AG08396 (cell line): ENCODE results near the gene SRGAP3.
A peak's percentile ranks its signal among the peaks of the same experiment; 100 is the strongest.
"Not testable (repeated sequence)": the region's sequence is repeated elsewhere in the genome, so short reads cannot be mapped to it uniquely, and the experiment has no call there.

Experiments used
- DNase-seq: peaks from one replicate; pipeline ENCODE4 v3.0.0; 2012; ENCODE audit warnings: low spot score, mixed read lengths

SRGAP3 gene

DNA sequence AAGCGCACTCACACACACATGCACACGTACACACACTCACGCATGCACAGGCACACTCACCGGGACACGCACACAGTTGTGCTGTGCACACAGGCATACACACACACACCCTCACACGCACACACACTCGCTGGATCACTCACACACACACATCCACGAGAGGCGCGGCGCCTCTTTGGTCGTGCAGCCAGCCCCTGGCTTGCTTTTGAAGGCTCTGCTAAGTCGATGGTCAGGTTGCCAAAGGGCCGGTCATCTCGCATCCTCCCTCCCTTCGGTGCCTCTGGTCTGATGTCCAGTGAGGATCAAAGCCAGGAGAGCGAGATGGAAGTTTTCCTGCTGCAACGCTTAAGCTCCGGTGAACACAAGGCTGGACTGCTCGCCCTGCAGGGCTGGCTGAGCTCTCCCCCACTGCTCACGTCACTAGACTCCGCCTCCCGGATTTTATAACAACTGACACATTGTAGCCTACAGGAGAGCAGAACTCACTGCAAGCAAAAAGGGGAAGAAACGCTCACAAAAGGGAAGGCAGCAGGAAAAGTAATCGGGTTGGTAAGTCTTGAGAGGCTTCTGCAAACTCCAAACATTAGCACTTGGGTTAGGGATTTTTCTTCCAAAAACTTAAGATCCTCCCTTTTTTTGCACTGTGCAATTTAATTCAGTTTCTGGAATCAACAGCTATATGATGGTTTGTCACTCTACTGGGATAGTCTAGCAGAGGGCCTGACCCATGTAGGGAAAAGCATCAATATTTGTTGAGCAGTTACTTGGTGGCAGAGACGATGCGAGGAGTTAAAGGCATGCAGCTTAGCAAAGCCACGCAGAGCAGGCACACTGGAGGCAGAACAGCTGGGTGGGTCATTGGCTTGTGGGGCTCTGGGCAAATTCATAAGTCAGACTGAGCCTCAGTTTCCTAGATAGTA is at the start of gene SRGAP3:
Gene SRGAP3, minus strand, starts transcription at position 374 of the 920 bp plus-strand sequence. CDS start 695 bp downstream, outside the sequence.
- peak; percentile 89 for DNase-seq

DNA sequence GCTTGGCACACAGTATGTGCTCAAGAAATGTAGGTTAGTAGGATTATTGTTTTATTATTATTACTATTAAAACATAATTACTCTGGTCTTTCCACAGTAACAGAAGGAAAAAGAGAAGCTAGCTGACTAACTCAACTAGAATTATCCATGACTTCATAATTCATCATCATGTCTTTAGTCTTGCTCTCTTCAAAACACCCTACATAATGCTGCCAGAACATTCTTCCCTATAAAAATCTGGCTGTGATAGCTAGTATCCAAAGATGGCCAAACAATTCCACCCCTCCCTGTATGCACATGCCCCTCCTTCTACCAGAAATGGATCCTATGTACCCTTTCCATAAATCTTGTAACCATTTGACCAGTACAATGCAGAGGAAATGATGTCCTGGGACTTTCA is 48.8 kb upstream of the SRGAP3 start:
- DNase-seq, result peak; percentile 12

DNA sequence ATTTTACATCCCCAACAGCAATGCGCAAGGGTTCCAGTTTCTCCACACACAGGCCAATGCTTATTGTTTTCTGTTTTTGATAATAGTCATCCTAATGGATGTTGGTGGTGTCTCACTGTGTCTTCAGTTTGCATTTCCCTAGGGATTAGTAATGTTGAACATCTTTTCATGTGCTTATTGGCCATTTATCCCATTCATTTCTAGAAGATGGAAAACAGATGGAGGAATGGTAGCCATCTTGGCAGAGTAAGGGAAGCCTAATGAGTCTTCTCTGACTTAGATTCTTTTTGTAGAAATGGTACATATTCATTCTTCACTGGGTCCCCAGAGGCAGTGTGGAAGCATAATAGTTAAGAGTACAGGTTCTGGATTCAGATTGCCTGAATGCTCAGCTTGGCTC is 46.8 kb upstream of the SRGAP3 start:
- no peak for DNase-seq

DNA sequence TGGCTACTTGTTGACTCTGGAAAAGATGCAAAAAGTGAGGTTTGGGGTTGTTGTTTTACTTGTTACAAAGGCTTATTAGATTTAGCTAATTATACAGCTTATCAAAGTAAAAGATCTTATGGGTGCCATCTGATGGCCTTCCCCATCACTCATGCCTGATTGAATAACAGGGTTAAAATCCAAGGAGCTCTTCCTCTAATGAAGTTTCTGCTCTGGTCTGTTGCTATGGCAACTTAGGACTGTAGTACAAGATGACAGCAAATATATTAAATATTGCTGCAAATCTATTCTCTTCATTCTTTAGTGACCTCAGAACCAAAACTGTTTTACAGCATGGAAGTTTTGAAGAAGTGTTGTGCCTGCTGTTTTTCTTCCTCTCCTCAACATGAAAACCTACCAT is 45.6 kb upstream of the SRGAP3 start:
- no peak for DNase-seq

DNA sequence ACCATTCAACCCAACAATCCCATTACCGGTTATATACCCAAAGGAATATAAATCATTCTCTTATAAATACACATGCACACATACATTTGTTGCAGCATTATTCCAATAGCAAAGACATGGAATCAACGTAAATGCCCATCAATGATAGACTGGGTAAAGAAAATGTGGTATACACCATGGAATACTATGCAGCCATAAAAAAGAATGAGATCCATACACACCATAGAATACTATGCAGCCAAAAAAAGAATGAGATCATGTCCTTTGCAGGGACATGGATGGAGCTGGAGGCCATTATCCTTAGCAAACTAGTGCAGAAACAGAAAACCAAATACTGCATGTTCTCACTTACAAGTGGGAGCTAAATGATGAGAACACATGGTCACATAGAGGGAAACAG is 44.5 kb upstream of the SRGAP3 start:
- DNase-seq, result not testable (repeated sequence)

DNA sequence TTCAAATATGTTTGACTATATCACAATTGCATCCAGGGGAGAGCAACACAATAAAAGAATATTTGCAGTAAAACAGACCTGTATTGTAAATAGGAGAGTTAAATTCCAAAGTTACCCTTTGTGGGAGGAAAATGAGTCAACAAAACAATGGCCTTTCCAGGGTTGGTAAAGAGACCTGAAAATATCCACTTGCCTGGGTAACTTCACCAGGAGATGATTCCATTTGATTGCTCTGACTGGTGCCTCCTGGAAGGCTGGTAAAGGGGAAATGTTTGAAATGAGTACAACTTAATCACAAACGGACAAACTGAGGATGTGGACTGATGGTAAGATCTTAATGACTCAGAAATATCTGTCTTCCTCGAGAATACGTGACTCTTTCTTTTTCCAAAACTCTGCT is 43.6 kb upstream of the SRGAP3 start:
- no peak for DNase-seq

DNA sequence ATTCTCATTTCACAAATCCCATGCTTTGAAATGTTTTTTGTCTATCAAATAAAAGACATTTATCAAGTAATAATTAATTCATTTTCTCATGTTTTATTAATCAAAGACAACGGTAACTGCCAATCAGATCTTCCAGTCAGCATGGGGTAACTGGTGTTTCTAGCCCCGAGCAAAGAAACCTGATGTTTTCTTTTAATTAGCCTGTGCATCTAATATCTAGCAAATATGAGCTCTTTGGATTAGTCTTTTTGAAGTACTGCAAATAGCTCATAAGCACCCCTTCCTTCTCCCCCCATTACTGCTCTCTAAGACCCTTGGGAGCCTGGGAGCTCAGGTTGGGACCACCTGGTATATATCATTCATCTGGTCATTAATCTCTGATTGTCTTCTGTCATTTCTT is 43.1 kb upstream of the SRGAP3 start:
- DNase-seq, result no peak

DNA sequence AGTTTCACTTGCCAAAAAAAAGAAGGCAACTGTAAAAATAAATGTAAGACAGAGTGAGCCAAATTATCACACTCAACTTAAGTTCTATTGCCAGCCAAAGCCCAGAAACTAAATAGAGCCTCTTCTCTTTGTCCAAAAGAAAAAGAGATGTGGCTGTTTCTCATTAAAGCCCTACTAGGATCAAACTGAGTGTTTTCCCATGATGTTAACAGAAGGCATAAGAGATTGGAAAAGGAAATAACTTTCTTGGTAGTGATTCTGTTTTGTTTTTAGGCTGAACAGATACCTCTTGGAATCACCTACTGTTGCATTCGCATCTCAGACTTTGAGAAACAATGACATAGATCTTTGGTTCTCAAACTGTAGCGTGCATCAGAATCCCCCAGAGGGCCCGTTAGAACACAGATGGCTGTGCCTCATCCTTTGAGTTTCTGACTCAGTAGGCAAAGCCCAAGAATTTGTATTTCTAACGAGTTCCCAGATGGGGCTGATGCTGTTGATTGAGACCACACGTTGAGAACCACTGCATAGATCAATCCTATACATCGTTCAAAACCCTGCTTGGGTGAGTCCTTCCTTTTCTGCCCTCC is 42.5 kb upstream of the SRGAP3 start:
- DNase-seq, result no peak

DNA sequence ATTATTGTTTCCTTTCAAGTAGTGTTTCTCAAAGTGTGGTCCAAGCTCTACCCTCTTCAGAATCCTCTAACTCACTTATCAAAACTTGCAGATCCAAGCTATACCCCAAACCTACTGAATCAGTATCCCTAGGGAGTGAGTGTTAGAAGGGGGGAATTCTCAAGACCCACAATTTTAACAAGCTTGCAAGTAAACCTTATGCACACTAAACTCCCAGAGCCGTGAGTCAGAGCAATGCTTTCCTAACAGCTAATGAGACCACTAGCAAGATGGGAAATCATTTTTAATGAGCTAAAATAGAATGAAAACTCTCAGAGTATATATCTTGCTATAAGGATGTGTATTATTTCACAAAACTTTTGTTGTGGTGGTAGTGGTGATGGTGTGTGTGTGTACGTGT is 41.1 kb upstream of the SRGAP3 start:
- no peak for DNase-seq

DNA sequence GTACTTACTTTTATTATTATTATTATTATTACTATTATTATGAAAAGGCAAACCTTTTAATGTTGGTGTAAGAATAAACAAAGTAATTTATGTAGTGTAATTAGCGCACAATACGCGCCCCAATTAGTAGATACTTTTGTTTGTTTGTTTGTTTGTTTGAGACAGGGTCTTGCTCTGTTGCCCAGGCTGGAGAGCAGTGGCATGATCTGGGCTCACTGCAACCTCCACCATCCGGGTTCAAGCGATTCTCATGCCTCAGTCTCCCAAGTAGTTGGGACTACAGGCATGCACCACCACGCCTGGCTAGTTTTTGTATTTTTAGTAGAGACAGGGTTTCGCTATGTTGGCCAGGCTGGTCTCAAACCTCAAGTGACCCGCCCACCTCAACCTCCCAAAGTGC is 32.1 kb upstream of the SRGAP3 start:
- DNase-seq, result not testable (repeated sequence)

DNA sequence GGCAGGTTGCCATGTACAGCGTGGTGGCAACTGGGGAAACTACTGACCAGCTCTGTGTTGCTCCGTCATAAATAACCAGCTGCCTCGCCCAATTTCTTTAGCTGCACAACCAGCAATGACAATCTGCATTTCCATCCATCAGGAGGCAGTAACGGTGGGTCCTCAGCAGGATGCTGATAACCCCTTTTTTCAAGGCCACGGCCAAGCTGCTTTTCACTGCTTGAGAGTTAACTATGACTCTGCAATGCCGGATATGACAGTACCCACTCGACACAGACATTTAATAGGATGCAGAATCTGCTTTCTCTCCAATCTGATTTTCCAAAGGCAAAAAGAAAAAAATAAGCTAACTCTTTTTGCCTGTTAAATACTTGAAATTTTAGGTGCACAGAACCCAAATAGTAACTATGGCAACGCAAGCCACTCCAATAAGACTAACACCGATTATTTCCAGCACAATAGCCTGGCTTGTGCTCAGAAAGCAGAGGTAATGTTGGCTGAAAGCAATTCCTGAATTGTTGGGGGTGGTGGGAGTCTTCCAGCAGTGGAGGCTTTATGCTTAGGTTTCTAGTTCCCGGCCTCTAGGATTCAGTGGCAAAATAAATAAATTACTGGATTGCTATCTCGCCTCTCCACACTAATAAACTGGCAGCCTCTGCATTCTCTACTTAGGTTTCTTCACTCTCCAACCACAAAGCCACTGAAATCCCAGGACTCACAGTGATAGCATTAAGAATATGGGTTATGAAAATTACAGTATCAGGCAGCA is 31.2 kb upstream of the SRGAP3 start:
- DNase-seq, result no peak

DNA sequence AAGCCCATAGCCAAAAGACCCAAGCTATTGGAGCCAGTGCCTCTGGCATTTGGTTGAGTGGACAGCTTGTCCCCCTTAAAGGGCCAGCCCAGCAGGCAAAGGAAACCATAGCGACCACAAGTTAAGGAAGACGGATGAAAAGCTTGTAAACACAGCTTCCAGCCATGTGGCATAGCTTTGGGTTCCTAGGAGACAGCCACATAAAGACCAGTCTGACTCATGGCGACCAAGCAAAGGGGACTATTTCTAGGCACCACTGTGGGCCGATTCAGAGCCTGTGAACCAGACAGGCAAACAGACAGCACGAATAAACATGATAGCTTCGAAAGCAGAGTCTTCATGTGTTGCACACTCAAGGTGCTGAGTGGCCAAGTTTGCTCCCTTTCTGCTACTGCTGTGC is 30.5 kb upstream of the SRGAP3 start:
- DNase-seq, result peak; percentile 13

DNA sequence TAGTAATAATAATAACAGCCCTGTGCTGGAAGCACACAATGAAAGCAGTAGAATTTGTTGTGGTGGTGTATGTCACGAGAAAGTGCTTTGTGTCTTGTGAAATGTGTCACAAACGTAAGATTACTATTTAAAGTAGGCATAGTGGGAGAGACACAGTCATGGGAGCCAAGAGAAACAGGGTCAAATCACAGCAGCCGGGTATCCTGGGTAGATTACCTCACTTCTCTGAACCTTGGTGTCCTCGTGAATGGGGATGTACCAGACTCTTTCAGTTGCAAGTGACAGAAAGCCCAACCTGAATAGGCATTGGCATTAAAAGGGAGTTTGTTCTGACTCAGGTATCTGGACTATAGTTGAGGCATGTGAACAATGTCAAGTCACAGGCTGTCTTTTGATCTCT is 29.1 kb upstream of the SRGAP3 start:
- no peak for DNase-seq

DNA sequence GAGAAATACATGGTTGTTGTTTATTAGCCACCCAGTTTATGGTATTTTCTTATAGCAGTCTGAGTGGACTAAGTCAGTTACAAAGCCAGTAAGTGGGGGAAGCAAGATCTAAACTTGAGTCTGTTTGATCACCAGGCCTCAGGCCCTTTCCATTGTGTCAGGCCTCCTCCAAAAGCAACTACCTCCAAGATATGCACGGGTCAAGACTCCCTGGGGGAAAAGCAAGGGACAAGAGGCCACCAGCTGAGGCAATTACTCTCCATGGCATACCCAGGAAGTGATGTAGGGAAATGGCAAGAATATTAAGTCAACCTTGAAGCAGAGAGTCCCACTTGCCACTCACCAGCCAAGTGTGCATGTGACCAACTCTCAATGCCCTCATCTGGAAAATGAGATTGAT is 28.6 kb upstream of the SRGAP3 start:
- DNase-seq, result no peak

DNA sequence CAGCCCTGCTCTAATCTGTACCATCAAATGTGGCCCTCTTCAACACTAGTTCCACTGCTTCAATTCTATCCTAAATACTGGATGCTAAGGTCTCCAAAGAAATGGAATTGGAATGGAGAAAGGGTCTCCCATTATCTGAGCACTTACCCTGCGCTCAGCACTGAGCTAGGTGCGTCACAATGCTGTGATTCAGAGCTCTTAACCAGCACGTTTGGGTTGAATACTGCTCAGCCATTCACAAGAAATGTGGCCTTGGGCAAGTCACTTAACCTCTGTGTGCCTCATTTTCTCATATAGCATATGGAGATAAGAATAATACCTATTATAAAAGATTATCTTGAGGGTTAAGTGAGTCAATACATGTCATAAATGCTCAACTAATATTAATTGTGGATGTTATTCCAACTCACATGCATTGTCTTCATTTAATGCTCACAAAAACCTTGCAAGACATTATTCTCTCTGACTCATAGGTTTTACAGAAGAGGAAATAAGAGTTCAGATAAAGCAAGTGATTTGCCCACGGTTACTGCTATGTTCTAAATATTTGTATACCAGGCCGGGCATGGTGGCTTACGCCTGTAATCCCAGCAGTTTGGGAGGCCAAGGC is 27.4 kb upstream of the SRGAP3 start:
- DNase-seq, result no peak

DNA sequence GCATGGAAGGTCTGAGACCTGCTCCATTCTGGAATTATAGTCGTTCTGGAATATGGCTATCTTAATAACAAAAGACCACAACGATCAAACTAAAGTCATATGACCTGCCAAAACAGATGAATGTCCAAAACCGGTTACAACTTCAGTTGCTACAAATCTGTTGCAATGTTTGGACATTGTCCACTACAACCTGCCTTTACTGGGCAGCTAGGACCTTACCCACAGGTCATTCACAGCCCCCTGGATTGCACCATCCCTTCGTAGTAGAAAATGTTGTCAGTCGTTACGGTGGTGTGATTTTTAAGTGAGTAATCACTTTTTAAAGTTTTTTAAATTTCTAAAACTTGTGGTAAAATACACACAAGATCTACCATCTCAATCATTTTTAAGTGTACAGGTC is 22.5 kb upstream of the SRGAP3 start:
- no peak for DNase-seq

DNA sequence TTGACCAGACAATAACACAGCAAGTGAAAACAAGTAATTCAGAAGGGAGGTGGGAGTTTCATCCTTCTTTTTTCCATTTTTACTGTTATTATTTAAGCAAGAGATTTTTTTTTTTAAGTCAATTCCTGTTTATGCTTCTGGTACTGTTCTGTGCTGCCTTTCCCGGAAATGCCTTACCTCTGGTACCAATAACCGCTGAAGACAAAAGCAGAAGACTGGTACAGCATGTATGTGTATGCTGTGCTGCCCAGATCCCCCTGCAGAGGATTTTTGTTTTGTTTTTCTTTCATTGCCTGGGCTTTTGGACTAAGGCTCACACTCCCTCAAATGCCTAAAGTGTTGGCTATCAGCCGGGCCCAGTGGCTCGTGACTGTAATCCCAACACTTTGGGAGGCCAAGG is 21.3 kb upstream of the SRGAP3 start:
- no peak for DNase-seq

DNA sequence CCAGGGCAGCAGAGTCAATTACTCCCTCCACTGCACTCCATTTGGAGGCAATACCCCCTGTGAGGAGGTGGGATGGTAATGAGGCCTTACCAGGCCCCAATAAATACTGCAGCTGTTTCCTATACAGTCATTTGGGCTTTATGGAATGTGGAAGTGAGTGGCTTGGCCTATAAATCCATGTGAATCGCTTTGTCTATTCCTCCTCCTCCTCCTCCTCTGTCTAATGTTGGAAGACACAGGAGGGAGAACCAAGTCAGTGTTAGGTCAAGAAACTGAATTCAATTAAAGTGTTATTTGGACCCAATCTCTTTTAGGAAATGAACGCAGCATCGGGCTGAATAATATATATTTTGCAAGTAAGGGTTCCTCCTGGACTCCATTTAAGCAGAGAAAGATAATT is 17.3 kb upstream of the SRGAP3 start:
- no peak for DNase-seq

DNA sequence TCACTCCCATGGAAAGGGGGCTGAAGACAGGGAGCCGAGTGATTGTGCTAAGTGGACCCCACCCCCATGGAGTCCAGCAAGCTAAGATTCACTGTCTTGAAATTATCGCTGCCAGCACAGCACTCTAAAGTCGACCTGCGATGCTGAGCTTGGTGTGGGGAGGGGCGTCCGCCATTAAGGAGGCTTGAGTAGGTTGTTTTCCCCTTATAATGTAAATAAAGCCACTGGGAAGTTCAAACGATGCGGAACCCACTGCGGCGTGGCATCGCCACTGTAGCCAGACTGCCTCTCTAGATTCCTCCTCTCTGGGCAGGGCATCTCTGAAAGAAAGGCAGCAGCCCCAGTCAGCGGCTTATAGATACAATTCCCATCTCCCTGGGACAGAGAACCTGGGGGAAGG is 10.9 kb upstream of the SRGAP3 start:
- no peak for DNase-seq

DNA sequence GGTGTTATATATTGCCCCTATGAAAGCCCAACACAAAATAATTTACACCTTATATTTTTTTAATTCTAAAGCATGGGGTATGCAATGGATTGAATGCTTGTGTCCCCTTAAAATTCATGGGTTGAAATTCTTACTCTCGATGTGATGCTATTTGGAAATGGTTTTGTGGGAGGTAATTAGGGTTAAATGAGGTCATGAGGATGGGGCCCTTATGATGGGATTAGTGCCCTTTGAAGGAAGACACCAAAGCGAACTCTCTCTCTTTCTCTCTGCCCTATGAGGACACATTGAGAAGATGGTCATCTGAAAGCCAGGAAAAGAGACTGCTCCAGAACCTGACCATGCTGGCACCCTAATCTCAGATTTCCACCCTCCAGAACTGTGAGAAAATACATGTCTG is 7.6 kb upstream of the SRGAP3 start:
- DNase-seq, result no peak

DNA sequence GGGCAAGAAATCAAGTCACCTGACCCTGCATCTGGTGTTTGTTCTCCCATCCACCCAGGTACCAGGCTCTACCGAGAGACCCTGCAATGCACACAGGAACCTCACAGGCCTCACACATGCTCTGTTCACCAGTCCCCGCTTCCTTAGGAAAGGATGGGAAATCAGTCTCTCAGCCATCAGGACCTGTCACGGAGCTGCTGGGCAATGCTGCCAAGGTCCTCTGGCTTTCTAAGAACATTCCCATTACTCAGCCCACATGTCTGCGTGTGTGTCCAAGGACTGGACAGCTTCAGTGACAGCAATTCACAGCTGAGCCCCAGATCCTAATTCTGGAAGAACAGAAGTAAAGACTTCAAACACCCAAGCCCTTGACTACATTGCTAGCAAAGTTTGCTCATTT is 6.5 kb upstream of the SRGAP3 start:
- no peak for DNase-seq

DNA sequence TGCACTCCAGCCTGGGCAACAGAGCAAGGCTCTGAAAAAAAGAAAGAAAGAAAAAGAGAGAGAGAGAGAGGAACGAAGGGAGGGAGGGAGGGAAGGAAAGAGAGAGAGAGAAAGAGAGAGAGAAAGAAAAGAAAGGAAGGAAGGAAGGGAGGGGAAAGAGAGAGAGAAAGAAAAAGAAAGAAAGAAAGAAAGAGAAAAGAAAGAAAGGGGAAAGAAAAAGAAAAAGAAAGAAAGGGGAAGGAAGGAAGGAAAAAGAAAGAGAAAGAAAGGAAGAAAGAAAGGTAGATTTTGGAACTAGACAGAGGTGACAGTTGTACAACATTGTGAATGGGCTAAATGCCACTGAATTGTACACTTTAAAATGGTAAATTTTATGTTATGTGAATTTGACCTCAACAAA is 5.3 kb upstream of the SRGAP3 start:
- no peak for DNase-seq

DNA sequence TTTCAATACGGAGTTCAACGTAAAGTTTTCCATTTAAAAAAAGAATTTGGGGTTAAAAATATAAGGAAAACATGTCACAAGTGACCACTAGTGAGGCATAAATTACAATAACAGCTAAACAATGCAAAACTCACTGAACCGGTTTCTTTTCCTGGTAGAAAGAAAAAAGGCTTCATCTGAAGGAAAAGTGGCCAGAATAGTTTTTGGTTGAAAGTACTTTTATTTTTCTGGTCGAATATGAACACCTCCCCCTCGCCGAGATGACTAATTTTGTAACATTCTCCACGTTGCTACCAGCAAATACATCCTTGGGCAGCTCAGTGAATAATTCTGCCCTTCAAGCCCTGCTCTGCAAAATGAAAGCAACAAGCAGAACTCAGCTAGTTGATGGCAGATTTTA is 3.9 kb upstream of the SRGAP3 start:
- DNase-seq, result no peak
